HG03575 (cell line): ENCODE data around the gene ARMC9.
"Not testable (repeated sequence)": the region's sequence is repeated elsewhere in the genome, so short reads cannot be mapped to it uniquely, and the experiment has no call there.

Experiments
- ATAC-seq: cut with Tn5 transposase; IDR thresholded peaks from one replicate; pipeline ENCODE4 v1.9.1; 2021; ENCODE audit not compliant: unreplicated experiment, insufficient number of reproducible peaks, low FRiP score; ENCODE audit errors: extremely low read depth

ARMC9 gene

GRCh38 chr2:231178805-231179204 is 19.6 kb upstream of the ARMC9 start:
- not testable (repeated sequence) for ATAC-seq

GRCh38 chr2:231181860-231182512 is 16.4 kb upstream of the ARMC9 start:
- ATAC-seq: no peak

DNA sequence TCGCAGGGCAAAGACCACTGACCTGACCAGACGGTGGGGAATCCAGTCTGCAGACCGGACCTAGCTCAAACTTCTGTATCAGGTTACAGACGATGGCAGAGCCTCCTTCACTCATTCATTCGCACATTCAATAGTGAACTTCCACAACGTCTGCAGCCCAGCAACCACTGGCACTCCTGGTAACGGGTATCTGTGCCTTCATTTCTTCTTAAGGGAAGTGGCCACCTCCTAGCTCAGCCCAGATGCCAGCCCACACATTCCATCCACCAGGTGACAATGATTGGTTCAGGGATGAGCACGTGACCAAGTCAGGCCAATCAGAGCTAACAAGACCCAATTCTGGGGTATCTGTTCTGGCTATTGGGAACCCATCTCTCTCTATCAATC is 15.9 kb upstream of the ARMC9 start:
- no peak for ATAC-seq

DNA sequence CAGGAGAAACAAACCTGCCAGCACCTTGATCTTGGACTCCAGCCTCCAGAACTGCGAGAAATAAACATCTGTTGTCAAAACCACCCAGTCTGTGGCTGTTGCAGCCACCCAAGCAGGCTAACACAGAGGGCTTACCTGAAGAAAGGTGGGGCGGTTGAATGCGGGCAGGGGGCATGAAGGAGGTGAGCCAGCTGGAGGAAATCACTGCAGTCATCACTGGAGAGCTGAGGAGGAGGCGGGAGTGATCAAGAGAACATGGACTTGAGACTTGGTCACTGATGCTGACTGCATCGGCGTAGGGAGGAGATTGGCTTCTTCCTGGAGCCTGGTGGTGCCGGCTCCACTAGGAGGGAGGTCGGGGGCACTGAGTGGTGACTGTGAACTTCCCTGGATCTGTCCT is 14.6 kb upstream of the ARMC9 start:
- no peak for ATAC-seq

DNA sequence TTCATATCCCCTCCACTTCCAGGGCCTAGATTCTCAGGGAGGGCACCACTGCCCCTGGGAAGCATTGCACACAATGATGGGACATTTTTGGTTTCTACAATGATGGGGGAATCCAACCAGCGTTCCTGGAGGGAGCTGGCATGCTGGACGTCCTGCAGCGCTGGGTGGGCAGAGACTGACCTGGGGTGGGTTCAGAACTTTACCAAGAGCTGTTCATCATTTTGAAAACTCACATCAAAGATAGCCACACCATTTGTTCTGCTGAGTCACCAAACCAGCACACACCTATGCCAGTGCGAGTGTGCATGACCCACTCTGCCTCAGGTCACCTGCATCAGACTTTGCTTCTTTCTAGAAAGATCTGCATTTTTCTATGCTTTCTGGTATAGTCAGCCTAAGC is 14.1 kb upstream of the ARMC9 start:
- no peak for ATAC-seq

DNA sequence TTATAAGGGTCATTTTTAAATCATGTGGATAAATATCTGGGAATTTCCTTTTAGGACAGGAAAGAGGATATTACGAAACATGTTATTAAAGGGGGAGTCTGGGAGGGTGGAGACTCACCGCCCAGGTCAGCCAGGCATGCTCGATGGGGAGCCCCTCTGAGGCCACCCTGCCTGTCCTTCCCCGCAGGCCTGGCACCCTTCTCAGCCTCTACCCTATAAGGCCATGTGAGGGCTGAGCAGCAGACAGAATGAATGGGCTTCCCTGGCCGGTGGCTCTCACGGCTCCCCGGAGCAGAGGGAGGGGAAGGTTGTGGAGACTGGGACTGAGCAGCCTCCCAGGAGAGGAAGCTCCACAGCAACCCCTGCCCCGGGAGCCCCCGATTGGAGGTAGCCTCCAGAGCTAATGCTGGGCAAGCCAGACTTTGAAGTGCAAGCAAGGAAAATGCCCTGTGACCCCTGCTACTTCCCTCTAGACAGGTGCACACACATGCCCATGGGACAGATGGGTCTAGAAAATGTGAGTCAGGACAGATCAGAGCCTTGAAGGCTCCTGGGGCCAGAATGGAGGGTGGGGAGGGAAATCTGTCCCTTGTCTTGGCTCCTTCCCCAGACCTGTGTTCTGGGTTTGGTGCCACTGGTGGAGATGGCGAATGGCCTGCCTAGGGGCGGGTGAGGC is 13.2 kb upstream of the ARMC9 start:
- ATAC-seq: no peak

GRCh38 chr2:231185886-231186285 is 12.5 kb upstream of the ARMC9 start:
- ATAC-seq: no peak

GRCh38 chr2:231186325-231186724 is 12.1 kb upstream of the ARMC9 start:
- no peak for ATAC-seq

DNA sequence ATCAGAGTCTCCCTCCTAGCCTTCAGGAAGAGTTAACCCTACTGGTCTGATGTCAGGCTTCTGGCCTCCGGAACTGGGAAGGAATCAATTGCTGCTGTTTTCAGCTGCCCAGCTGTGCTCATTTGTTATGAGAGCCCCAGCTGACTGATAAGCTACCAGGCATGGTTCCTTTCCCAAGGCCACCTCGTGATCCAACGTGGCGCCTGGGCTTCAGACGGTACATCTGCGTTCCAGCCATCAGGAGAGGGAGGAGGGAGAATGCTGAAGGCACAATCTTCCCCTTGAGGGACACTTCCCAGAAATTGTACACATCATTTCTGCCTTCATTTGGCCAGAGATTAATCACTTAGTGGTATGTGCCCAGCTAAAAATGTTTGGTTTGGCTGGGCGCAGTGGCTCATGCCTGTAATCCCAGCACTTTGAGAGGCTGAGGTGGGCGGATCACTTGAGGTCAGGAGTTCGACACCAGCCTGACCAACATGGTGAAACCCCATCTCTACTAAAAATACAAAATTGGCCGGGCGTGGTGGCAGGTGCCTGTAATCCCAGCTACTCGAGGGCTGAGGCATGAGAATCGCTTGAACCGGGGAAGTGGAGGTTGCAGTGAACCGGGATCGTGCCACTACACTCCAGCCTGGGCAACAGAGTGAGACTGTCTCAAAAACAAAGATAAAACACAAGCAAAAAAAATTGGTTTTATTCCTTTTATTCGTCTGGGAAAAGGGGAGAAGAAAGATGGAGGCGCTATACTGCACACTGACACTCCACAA is 10.5 kb upstream of the ARMC9 start:
- no peak for ATAC-seq

DNA sequence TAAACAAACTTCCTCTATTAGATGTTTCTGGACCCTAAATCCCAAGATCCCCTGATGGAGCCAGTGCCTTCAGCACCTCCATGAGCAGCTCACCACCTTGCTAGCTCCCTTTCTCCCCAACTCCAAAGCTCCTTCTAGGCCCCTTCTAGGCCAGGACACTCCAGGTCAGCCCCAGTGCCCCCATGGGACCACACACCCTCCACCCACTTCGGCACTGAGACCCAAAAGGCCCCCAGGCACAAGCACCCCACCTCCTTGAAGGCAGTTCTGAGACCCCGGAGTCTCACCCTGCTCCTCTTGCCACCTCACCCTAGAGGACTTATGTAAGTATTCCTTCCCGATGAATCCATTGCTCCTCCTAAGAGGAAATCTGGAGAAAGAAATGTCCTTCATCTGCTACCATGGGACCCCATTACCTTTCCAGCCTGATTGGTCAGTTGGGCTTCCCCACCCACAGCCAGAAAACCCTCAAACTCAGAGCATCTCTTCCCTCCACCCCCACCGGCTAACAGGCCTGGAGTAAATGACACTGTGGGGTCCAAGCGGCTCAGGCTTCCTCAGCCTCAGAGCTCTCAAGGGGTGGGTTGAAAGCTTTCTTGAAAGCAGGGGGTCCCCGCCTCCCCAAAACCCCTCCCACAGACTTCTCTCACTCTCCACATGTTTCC is 9.8 kb upstream of the ARMC9 start:
- ATAC-seq: no peak

DNA sequence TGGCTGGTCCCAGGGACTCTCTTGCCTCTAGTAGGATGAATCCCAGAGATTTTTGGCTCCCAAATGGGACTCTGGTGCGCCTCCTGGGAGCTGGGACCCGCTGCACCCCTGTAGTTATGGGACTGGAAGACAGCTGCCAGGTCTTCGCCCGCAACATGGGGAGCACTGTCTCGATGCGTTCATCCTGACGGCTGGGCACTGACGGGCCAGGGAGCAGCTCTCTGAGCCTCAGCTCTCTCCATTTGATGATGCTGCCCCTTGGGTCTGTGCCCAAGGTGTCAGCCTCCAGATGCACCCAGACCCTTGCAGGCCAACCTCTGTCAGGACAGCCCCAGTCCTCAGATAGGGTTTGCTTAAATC is 9.3 kb upstream of the ARMC9 start:
- ATAC-seq: no peak

DNA sequence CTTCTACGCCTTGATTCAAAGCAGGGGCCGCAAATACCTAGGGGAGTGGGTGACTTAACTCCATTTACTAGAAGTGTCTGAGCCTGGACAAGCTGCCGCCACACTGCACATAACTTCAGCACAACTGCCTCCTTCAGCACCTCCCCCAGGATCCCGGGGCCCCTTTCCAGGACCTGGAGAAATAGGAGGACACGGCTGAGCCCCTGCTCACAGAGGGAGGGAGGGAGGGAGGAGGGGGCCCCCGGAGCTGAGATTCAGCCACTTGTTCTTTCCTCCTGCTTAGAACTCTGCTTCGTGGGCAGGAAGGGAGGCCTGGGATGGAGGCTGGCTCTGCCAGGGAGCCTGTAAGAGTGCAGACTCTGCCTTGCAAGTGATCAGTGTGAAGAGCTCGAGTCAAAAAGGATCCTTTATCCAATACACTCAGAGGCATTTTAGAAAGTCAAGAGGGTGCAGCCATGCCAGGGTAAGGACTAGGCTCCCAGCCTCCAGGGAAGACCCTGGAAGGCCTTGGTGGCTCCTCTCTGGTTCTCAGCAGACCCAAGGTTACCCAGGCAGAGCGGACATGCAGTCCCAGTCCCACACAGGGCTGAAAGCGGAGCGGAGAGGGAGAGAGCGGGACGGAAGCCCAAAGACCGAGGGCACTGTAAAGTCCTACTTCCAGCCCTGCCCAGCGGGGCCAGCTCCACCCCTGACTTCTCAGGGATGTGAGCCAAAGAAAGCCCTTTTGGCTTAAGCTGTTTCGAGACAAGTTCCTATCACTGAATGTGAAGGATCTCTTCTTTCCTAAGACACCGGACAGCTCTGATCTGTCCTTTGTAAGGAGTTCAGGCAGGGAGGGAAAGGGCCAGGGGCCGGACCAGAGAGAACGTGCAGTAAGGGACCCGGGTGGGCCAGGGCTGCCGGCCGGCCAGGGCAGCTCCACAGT is 8.6 kb upstream of the ARMC9 start:
- ATAC-seq: no peak

GRCh38 chr2:231190531-231191197 is 7.8 kb upstream of the ARMC9 start:
- no peak for ATAC-seq

DNA sequence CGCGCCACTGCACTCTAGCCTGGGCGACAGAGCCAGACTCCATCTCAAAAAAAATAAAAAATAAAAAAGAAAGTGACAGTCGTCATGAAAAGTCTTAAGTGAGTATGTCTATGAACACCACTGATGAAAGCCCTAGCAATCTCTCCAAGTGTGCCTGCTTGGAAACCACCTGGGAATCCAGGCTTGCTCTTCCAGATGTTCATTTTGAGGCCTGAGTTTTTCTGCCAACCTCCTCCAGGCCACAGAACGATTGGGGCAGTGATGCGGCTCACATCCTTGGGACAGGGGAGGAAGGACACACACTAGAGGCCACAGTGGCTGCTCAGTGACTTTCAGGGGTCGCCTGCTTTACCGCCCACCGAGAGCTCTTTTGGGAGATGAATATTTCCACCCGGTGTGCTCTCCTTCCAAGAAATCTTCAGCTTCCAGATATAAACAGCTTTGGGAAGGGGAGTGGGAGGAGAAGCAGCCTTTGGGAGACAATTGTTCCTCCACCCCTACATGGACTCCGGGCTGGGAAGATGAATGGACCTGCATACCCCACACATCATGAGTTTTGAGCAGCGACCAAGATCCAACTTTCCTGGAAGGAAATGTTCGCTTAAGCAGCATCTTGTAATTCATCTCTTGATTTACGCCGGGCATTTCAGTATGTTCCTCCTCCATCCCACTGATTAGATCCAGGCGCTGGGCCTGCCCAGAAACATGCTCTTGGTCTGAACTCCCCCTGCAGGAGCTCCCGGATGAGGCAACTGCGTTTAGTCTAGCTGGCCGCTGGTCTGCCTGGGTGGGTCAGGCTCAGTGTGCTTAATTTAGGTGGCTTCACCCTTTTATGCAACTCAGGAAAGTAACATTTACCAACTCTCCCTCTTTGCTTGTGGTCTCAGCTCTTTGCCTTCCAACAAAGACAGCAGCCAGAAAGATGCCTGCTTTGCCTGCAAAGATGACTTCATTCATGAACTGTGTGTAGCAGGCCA is 6.2 kb upstream of the ARMC9 start:
- no peak for ATAC-seq

DNA sequence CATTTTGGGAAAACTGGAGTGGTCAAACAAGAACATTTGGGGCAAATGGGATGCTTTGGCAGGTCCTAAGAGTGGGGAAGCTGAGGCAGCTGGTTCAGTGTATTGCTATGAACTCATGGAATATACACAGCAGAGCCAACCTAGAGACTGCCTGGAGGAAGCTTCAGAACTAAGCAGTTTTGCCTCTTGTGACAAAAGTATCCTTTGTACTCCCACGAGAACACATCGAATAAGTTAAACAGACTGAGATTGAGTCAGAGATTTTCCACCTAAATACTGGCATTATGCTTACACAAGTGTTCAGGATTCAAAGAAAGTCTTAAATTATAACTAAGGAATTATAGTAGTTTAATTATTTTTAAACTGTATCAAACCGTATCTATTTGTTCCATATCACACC is 5.2 kb upstream of the ARMC9 start:
- no peak for ATAC-seq

- no peak for ATAC-seq
Observed at GRCh38 chr2:231196592-231196991, 1.8 kb upstream of the ARMC9 start.

DNA sequence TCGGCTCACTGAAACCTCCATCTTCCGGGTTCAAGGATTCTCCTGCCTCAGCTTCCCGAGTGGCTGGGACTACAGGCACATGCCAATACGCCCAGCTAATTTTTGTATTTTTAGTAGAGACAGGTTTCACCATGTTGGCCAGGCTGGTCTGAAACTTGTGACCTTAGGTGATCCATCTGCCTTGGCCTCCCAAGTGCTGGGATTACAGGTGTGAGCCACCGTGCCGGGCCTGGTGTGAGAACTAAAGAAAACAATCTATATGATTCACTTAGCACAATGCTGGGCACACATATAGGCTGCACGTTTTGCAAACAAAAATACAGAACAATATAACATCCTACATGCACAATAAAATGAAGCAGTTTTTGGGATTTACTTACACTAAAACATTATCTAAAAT is 1.2 kb upstream of the ARMC9 start:
- ATAC-seq: not testable (repeated sequence)
